ENCODE data around the gene TMEM201.

The TMEM201 gene

GRCh38 chr1:9577423-9577822 lies 11.3 kb upstream of the TMEM201 start:
- no peak for DNase-seq (ENCODE audit: low spot score)

- DNase-seq (ENCODE audit: low spot score), result no peak
These were observed 7.8 kb upstream of the TMEM201 start for GRCh38 chr1:9580942-9581341.

GRCh38 chr1:9586147-9586766 lies 2.5 kb upstream of the TMEM201 start:
- no peak for DNase-seq (ENCODE audit: low spot score)

- no peak for DNase-seq (ENCODE audit: low spot score)
These were observed 520 bp downstream of the TMEM201 start for GRCh38 chr1:9589144-9589718.

GRCh38 chr1:9589719-9590157 lies 1.0 kb downstream of the TMEM201 start:
- DNase-seq (ENCODE audit: low spot score), result no peak

- no peak for DNase-seq (ENCODE audit: low spot score)
These were observed 1.5 kb downstream of the TMEM201 start for GRCh38 chr1:9590201-9590600.

GRCh38 chr1:9590945-9591668 lies 2.4 kb downstream of the TMEM201 start:
- no peak for DNase-seq (ENCODE audit: low spot score)

- DNase-seq (ENCODE audit: low spot score), result peak; percentile 64
These were observed 3.2 kb downstream of the TMEM201 start for GRCh38 chr1:9591669-9592509.

- DNase-seq (ENCODE audit: low spot score), result no peak
These were observed 3.9 kb downstream of the TMEM201 start for GRCh38 chr1:9592510-9593075.

- DNase-seq (ENCODE audit: low spot score), result no peak
These were observed 4.4 kb downstream of the TMEM201 start for GRCh38 chr1:9593147-9593491.

- DNase-seq (ENCODE audit: low spot score), result no peak
These were observed 5.1 kb downstream of the TMEM201 start for GRCh38 chr1:9593492-9594465.

- DNase-seq (ENCODE audit: low spot score), result no peak
These were observed 5.9 kb downstream of the TMEM201 start for GRCh38 chr1:9594471-9595155.

GRCh38 chr1:9595156-9595967 lies 6.7 kb downstream of the TMEM201 start:
- no peak for DNase-seq (ENCODE audit: low spot score)

- no peak for DNase-seq (ENCODE audit: low spot score)
These were observed 7.2 kb downstream of the TMEM201 start for GRCh38 chr1:9595968-9596340.

GRCh38 chr1:9596415-9597123 lies 7.9 kb downstream of the TMEM201 start:
- no peak for DNase-seq (ENCODE audit: low spot score)

- DNase-seq (ENCODE audit: low spot score), result no peak
These were observed 8.9 kb downstream of the TMEM201 start for GRCh38 chr1:9597361-9598315.

GRCh38 chr1:9598316-9598700 lies 9.6 kb downstream of the TMEM201 start:
- DNase-seq (ENCODE audit: low spot score), result no peak

GRCh38 chr1:9599741-9600140 lies 11.0 kb downstream of the TMEM201 start:
- no peak for DNase-seq (ENCODE audit: low spot score)

Data from left forelimb (tissue), 1 donor.